ENCODE measurements around the gene PAXX.

The PAXX gene

GRCh38 chr9:136991993-136992818 lies at the start of gene PAXX:
TSS of gene PAXX (plus strand) at chr9:136992422. CDS start at chr9:136992444, 22 bp downstream.
- DNase-seq = no peak

GRCh38 chr9:136942881-136943230 lies 49.4 kb upstream of the PAXX start:
- no peak for DNase-seq

GRCh38 chr9:136943291-136944211 lies 48.7 kb upstream of the PAXX start:
- DNase-seq = no peak

GRCh38 chr9:136944212-136944518 lies 48.1 kb upstream of the PAXX start:
- no peak for DNase-seq

GRCh38 chr9:136944519-136945332 lies 47.5 kb upstream of the PAXX start, which contains the start of the genes C8G and FBXW5:
TSS of gene C8G (plus strand) at chr9:136945243. CDS start at chr9:136945321, 78 bp downstream.
TSS of gene FBXW5 (minus strand) at chr9:136944738. CDS start at chr9:136944083, 655 bp downstream.
- peak; percentile 89 for DNase-seq

- DNase-seq = no peak
Measured at GRCh38 chr9:136945333-136946227, 46.6 kb upstream of the PAXX start.

GRCh38 chr9:136946228-136947027 lies 45.8 kb upstream of the PAXX start:
- no peak for DNase-seq

- DNase-seq = no peak
Measured at GRCh38 chr9:136947028-136947891, 45.0 kb upstream of the PAXX start.

- no peak for DNase-seq
Measured at GRCh38 chr9:136947955-136948510, 44.2 kb upstream of the PAXX start.

GRCh38 chr9:136949239-136949816 lies 42.9 kb upstream of the PAXX start:
- no peak for DNase-seq

GRCh38 chr9:136949817-136950655 lies 42.2 kb upstream of the PAXX start:
- DNase-seq = peak; percentile 76

GRCh38 chr9:136950656-136951276 lies 41.5 kb upstream of the PAXX start:
- no peak for DNase-seq

- DNase-seq = no peak
Measured at GRCh38 chr9:136951541-136952320, 40.5 kb upstream of the PAXX start, which contains the start of gene LCN12. TSS of gene LCN12 (plus strand) at chr9:136952273. CDS start at chr9:136952328, 55 bp downstream.

- no peak for DNase-seq
Measured at GRCh38 chr9:136952321-136952850, 39.8 kb upstream of the PAXX start.

- DNase-seq = no peak
Measured at GRCh38 chr9:136952876-136953770, 39.1 kb upstream of the PAXX start.
